ENCODE measurements around the gene CHAC1.
A peak's percentile ranks its signal among the peaks of the same experiment; 100 is the strongest.
"Not testable (repeated sequence)": the region's sequence is repeated elsewhere in the genome, so short reads cannot be mapped to it uniquely, and the experiment has no call there.

CHAC1 gene

GRCh38 chr15:40954158-40954848, 1.0 kb downstream of the CHAC1 start:
- H3K27ac ChIP-seq, result not testable (repeated sequence)
- H3K4me3 ChIP-seq, result peak overlapping the region in 1 of 7 experiments; percentile 75

GRCh38 chr15:40955141-40955903, 2.1 kb downstream of the CHAC1 start:
- Histone ChIP-seq H3K4me3 (no peak overlapping the region), H3K27ac (no peak overlapping the region)

GRCh38 chr15:40955930-40956540, 2.8 kb downstream of the CHAC1 start:
- Histone ChIP-seq H3K4me3 (no peak overlapping the region), H3K27ac (no peak overlapping the region)

GRCh38 chr15:40956541-40956982, 3.3 kb downstream of the CHAC1 start:
- Histone ChIP-seq H3K27ac (no peak overlapping the region), H3K4me3 (no peak overlapping the region)

GRCh38 chr15:40957041-40957555, 3.8 kb downstream of the CHAC1 start:
- H3K4me3 ChIP-seq, result no peak overlapping the region
- H3K27ac ChIP-seq, result no peak overlapping the region

GRCh38 chr15:40957581-40958051, 4.3 kb downstream of the CHAC1 start:
- no peak overlapping the region for H3K27ac ChIP-seq

GRCh38 chr15:40958146-40958545, 4.9 kb downstream of the CHAC1 start:
- Histone ChIP-seq H3K27ac (no peak overlapping the region), H3K4me3 (no peak overlapping the region)

More at GRCh38 chr15:40957581-40958051, 4.3 kb downstream of the CHAC1 start:
- H3K4me3 ChIP-seq, result no peak overlapping the region

GRCh38 chr15:40958723-40959122, 5.5 kb downstream of the CHAC1 start:
- H3K27ac ChIP-seq, result no peak overlapping the region
- no peak overlapping the region for H3K4me3 ChIP-seq

- no peak overlapping the region for H3K27ac ChIP-seq
- H3K4me3 ChIP-seq, result no peak overlapping the region
Measured at GRCh38 chr15:40959331-40960141, 6.3 kb downstream of the CHAC1 start.

- Histone ChIP-seq H3K4me3 (no peak overlapping the region), H3K27ac (no peak overlapping the region)
Measured at GRCh38 chr15:40960151-40960885, 7.0 kb downstream of the CHAC1 start.

- no peak overlapping the region for H3K27ac ChIP-seq
- H3K4me3 ChIP-seq, result no peak overlapping the region
Measured at GRCh38 chr15:40960925-40961324, 7.7 kb downstream of the CHAC1 start.

GRCh38 chr15:40961740-40962139, 8.5 kb downstream of the CHAC1 start:
- not testable (repeated sequence) for H3K27ac ChIP-seq, H3K4me3 ChIP-seq

- not testable (repeated sequence) for H3K4me3 ChIP-seq, H3K27ac ChIP-seq
Measured at GRCh38 chr15:40962317-40962716, 9.0 kb downstream of the CHAC1 start.

- no peak overlapping the region for H3K27ac ChIP-seq
- no peak overlapping the region for H3K4me3 ChIP-seq
Measured at GRCh38 chr15:40963201-40963600, 9.9 kb downstream of the CHAC1 start.

- H3K27ac ChIP-seq, result no peak overlapping the region
- no peak overlapping the region for H3K4me3 ChIP-seq
Measured at GRCh38 chr15:40964006-40964405, 10.7 kb downstream of the CHAC1 start.

- H3K27ac ChIP-seq, result no peak overlapping the region
Measured at GRCh38 chr15:40964634-40965033, 11.4 kb downstream of the CHAC1 start.

GRCh38 chr15:40968290-40969085, 15.2 kb downstream of the CHAC1 start:
- no peak overlapping the region for H3K4me3 ChIP-seq

More at GRCh38 chr15:40964634-40965033, 11.4 kb downstream of the CHAC1 start:
- H3K4me3 ChIP-seq, result no peak overlapping the region

GRCh38 chr15:40969363-40969762, 16.1 kb downstream of the CHAC1 start:
- Histone ChIP-seq H3K27ac (no peak overlapping the region), H3K4me3 (no peak overlapping the region)

More at GRCh38 chr15:40968290-40969085, 15.2 kb downstream of the CHAC1 start:
- H3K27ac ChIP-seq, result no peak overlapping the region

All from skin epidermis (tissue), 12 donors.